Skin of body (tissue), 2 donors: ENCODE measurements around the gene ACTA1. TPM values are rescaled to one million over a fixed set of nuclear protein-coding genes. Genes with fewer than 3 reads are reported as not detected.
"Not testable (repeated sequence)": the region's sequence is repeated elsewhere in the genome, so short reads cannot be mapped to it uniquely, and the experiment has no call there.

Experiments
- DNase-seq: peaks from one replicate; lab custom pipeline; 2025; lab: John Stamatoyannopoulos, UW
- total RNA-seq: library from RNA; depleted of rRNA; stranded (reverse); fragments of >200 nt; gene quantifications from one replicate; pipeline ENCODE4 v1.2.3, GENCODE V29; 2014

ACTA1 gene
- total RNA-seq, 1 donor from 2014 or later, result 472 TPM

- no peak for DNase-seq
Observed at GRCh38 chr1:229440851-229441537, 7.1 kb upstream of the ACTA1 start.

DNA sequence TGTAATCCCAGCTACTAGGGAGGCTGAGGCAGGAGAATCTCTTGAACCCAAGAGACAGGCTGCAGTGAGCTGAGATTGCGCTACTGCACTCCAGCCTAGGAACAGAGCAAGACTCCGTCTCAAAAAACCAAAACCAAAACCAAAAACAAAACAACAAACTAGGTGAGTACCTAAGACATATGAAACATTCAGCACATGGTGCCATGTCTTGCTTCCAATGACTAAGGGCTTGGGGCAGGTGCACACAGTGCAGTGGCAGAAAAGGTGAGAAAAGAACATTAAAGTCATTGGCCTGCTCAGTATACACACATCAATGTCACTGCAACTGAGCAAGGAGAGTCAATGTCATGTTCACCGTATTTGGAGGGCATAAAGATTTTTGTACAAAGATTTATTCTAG is 4.1 kb upstream of the ACTA1 start:
- DNase-seq, result no peak

- DNase-seq, result no peak
Observed at GRCh38 chr1:229437443-229437842, 3.5 kb upstream of the ACTA1 start.

DNA sequence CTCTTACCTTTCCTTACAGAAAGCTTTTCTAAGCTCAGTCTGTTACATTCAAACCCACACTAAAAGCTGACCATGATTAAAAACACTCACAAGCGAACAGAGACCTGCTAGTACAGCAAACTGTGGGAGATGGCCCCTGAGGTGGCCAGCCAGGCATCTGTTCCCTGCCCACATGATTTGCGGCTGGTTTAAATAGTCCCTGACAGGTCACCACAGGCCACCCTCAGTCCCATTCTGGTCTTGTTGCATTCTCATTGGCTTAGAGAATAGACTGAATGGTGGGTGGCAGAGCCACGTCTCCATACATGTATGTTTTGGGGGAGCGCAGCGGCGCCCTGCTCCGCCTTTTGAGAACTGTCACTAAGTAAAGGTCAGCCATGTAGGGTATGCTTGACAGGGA is 2.3 kb upstream of the ACTA1 start:
- DNase-seq, result no peak

DNA sequence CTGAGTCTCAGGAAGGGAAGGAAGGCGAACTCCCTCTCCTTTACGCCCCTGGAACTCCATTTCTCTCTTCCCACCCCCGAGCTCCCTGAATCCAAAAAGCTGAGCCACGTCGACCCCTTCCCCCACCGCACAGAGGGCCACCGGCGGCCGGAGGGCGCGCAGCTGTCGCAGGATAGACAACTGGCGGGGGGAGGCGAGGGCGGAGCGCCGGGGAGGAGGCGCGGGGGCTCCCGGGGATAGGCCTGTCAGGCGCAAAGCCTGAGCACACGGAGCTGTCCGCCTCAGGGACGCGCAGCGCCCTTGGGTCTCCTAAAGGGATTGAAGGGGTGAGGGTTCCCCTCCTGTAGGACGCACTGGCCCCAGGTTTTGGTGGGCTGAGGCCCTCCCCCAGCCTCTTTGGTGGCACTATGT is 752 bp upstream of the ACTA1 start:
- no peak for DNase-seq

DNA sequence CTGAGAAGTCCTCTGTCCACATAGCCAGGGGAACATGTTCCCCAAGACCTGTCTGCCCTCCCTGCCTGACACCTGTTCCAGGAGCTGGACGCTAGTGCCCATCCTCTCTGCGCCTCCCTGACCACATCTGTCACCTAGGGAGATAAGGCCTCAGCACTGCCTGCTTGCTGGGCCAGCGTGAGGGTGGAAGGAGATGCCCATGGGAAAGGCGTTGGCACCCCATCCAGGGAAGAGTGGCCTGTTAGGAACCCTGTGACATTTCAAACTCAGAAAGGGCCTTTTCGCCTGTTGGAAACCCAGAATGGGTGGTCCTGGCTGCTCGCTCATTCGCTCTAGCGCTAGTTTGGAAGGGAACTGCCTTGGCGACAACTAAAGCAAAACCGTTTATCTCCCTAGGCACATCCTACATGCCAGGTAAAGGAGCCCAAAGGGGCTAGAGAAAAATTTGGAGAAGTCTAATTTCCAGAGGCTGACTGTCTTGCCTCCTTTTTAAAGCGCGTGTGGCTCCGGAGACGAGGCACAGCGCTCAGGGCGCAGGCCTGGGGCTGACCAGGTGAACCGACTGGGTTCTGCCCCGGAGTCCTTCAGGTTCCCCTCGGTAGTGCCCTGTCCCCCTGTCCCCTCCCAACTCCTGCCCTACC is 410 bp downstream of the ACTA1 start:
- no peak for DNase-seq

DNA sequence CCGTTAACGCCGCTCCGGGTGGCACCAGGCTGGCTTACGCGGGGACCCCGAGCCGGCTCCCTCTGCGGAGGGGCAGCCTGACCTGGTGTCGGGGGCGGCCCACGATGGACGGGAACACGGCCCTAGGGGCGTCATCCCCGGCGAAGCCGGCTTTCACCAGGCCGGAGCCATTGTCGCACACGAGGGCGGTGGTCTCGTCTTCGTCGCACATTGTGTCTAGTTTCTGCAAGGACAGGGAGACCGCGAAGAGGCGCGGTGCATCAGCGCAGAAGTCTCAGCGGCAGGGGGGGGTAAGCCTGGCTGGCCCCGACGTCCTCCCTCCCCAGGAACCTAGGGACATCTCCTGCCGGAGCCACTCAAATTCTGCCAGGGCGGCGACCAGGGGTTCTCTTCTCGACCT is 989 bp downstream of the ACTA1 start:
- no peak for DNase-seq

DNA sequence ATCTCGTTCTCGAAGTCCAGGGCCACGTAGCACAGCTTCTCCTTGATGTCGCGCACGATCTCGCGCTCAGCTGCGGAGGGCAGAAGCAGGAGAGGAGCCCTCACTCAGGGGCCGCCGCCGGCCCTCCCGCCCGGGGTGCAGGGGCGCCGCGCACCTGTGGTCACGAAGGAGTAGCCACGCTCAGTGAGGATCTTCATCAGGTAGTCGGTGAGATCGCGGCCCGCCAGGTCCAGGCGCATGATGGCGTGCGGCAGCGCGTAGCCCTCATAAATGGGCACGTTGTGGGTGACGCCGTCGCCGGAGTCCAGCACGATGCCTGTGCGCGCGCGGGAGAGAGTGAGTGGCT is 1.8 kb downstream of the ACTA1 start:
- no peak for DNase-seq

DNA sequence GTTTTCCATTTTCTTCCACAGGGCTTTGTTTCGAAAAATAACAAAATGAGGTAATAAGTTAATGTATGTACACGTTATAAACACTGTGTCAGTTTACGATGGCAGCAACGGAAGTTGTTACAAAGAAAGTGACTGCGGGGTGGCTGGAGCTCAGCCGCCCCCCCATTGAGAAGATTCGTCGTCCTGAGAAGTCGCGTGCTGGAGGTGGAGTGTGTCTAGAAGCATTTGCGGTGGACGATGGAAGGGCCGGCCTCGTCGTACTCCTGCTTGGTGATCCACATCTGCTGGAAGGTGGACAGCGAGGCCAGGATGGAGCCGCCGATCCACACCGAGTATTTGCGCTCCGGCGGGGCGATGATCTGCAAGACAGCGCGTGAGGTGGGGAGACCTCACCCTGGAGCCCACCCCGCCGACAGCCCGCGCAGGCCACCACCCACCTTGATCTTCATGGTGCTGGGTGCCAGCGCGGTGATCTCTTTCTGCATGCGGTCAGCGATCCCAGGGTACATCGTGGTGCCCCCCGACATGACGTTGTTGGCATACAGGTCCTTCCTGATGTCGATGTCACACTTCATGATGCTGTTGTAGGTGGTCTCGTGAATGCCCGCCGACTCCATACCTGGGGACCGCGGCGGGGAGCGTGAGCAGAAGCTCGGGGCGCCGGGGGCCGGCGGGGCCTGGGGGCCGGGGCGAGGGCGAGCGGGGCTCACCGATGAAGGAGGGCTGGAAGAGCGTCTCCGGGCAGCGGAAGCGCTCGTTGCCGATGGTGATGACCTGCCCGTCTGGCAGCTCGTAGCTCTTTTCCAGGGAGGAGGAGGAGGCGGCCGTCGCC is 2.4 kb downstream of the ACTA1 start:
- no peak for DNase-seq

DNA sequence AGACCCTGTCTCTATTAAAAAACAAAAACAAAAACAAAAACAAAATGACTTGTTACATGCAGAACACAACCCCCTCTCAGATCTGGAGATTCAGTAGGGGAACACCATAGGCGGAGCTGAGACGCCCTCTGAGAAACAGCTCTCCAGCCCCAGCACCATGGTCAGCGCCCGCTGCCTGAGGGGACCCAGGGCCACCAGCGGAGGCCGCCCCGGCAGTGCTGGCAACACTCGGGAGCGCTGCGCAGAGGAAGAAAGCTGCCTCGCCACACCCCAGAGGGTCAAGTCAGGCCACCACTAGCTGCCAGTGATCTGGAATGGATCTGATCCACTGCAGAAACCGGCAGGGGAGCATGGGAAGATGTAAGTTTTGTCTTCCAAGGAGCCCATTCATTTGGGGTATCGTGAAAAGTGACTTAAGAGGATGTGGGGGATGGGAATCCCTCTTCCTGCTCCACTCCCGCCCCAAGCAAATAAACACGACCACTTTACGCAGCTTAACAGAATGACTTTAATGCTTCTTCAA is 3.1 kb downstream of the ACTA1 start:
- no peak for DNase-seq

DNA sequence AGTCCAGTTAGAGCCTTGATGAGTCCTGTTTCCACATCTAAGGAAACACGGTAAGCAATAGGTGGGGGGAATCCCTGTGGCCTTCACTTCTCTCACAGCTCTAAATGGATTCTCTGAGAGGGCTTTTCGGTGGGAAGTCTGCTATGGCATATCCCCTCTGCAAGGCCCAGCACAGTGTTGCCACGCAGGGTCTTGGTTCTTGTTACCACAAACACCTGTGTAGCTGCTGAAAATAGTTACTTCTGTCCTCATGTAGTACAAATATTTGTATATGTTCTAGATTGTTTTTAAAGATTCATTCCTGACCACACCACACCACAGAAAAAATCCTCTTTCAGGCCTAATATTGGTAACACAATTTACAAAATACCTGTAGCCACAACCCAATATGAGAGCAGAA is 5.6 kb downstream of the ACTA1 start:
- no peak for DNase-seq

- DNase-seq, result no peak
Observed at GRCh38 chr1:229427572-229427971, 6.3 kb downstream of the ACTA1 start.

GRCh38 chr1:229425564-229426159 is 8.2 kb downstream of the ACTA1 start:
- no peak for DNase-seq

GRCh38 chr1:229420765-229421164 is 13.1 kb downstream of the ACTA1 start:
- DNase-seq, result no peak

GRCh38 chr1:229420224-229420623 is 13.7 kb downstream of the ACTA1 start:
- DNase-seq, result no peak

DNA sequence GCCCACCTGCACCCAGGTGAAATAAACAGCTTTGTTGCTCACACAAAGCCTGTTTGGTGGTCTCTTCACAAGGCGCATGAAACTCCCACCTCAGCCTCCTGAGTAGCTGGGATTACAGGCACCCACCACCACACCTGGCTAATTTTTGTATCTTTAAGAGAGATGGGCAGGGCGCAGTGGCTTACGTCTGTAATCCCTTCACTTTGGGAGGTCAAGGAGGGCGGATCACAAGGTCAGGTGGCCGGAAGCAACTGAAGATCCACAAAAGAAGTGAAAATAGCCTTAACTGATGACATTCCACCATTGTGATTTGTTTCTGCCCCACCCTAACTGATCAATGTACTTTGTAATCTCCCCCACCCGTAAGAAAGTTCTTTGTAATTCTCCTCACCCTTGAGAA is 15.3 kb downstream of the ACTA1 start:
- DNase-seq, result not testable (repeated sequence)

DNA sequence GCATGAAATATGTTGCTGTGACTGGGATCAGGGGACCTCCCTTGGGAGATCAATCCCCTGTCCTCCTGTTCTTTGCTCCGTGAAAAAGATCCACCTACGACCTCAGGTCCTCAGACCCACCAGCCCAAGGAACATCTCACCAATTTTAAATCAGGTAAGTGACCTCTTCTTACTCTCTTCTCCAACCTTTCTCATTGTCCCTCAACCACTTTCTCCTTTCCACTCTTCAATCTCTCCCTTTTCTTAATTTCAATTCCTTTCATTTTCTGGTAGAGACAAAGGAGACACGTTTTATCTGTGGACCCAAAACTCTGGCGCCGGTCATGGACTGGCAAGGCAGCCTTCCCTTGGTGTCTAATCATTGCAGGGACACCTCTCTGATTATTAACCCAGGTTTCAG is 21.1 kb downstream of the ACTA1 start:
- DNase-seq, result not testable (repeated sequence)

- no peak for DNase-seq
Observed at GRCh38 chr1:229412056-229412455, 21.8 kb downstream of the ACTA1 start.

- DNase-seq, result no peak
Observed at GRCh38 chr1:229411434-229412055, 22.3 kb downstream of the ACTA1 start.

- no peak for DNase-seq
Observed at GRCh38 chr1:229410692-229411433, 23.0 kb downstream of the ACTA1 start.

- no peak for DNase-seq
Observed at GRCh38 chr1:229410370-229410691, 23.6 kb downstream of the ACTA1 start.
